GM08714 (cell line): ENCODE measurements around the gene S100A2.

Experiments used
- H3K4me3 ChIP-seq: fragments of 200-500 bp; sonication (Bioruptor generic); 2 replicates; pipeline ENCODE4 v1.5.1; 2014; ENCODE audit warnings: mild to moderate bottlenecking, low read length, inconsistent platforms
- ZNF274 ChIP-seq: IDR thresholded peaks from 2 replicates; pipeline ENCODE4 v1.6.1; 2012; ENCODE audit warnings: mild to moderate bottlenecking, low read depth, low read length

Gene S100A2

DNA sequence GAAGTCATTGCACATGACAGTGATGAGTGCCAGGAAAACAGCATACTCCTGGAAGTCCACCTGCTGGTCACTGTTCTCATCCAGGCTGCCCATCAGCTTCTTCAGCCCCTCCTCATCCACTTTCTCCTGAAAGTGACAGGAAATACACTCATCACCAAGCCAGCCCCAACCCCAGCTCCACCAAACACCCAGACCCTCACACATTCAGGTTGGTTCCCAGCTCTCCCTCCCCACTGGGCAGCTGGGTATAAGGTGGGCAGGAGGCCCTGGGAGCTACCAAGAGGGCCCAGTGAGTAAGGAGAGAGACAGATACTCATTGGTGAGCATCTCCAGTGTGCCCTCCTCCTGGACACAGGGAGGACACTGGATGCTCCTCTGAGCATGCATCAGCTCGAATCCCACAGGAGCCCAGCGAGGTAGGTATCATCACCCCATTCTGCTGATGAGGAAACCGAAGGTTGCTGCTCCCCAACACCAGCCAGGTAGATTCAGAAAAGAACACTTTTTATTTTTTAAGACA, 4.1 kb downstream of the S100A2 start:
- TF ChIP-seq ZNF274 = no peak
- no peak overlapping the region for H3K4me3 ChIP-seq

DNA sequence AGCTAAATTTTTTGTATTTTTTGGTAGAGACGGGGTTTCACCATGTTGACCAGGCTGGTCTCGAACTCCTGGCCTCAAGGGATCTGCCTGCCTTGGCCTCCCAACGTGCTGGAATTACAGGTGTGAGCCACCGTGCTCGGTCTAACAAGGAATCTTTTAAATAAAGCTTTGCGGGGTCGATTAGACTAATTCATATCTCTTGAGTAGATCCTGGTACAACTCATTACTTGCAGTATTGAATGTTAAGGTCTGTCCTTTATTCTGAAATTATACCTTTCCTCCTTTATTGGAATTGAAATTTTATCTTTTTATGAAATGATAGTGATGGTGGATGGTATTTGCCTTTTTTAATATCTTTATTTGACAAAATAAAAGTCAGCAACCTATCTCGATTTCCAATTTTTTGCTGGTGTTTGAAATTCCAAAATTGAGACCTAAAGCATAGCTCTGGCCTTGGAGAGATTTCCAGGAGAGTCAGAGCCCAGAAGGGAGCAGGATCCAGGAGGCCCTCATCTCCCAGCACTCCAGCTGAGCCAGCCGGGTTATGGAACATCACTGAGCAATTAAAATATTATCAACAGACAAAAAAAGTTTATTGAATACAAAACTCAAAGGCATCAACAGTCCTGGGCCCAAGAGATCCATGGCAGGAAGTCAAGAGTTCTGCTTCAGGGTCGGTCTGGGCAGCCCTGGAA, 4.7 kb downstream of the S100A2 start:
- H3K4me3 ChIP-seq = no peak overlapping the region
- no peak for TF ChIP-seq ZNF274

DNA sequence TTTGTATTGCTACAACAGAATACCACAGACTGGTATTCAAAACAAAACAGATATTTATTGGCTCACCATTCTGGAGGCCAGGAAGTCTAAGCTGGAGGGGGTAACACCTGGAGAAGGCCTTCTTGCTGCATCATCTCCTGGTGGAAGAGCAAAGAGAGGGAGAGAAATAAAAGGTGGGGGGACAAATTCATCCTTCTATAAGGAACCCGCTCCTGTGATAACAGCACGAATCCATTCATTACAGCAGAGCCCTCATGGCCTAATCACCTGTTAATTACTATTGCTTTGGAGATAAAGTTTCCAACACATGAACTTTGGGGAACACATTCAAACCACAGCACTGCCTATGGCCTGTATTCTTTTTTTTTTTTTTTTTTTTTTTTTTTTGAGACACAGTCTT, 5.4 kb downstream of the S100A2 start:
- no peak overlapping the region for H3K4me3 ChIP-seq
- TF ChIP-seq ZNF274 = no peak

DNA sequence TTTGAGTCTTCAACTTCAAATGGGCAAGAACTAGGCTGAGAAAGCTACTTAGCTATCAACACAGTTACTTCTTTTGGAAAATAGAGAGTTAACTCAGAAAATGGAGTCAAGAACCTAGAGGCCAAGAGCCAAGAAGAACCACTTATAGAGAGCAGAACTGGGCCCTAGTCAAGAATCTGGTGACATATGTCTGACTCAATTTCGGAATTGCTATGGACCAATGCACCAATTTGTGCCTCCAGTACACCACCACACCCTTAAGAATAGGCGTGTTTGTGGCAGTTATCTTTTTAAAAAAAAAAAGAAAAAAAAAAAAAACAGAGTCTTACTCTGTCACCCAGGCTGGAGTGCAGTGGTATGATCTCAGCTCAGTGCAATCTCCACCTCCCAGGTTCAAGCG, 7.8 kb downstream of the S100A2 start:
- no peak overlapping the region for H3K4me3 ChIP-seq
- TF ChIP-seq ZNF274 = no peak

DNA sequence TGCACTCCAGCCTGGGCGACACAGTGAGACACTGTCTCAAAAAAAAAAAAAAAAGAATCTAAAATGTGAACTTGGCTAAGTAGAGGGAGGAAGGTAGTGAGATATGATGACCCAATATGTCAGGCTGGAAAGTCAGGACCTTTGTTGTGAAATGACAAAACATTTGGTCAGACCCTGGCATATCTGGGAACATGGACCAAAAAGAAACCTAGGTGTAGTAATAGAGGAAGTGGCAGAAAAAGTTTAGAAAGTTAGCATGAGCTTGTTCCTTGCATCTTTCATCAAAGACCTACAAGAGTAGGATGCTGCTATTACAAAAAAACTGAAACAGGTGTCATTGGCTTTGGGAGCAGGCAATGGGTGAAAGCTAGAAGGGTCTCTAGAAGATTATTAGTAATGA, 9.3 kb downstream of the S100A2 start:
- no peak for TF ChIP-seq ZNF274
- H3K4me3 ChIP-seq = no peak overlapping the region

DNA sequence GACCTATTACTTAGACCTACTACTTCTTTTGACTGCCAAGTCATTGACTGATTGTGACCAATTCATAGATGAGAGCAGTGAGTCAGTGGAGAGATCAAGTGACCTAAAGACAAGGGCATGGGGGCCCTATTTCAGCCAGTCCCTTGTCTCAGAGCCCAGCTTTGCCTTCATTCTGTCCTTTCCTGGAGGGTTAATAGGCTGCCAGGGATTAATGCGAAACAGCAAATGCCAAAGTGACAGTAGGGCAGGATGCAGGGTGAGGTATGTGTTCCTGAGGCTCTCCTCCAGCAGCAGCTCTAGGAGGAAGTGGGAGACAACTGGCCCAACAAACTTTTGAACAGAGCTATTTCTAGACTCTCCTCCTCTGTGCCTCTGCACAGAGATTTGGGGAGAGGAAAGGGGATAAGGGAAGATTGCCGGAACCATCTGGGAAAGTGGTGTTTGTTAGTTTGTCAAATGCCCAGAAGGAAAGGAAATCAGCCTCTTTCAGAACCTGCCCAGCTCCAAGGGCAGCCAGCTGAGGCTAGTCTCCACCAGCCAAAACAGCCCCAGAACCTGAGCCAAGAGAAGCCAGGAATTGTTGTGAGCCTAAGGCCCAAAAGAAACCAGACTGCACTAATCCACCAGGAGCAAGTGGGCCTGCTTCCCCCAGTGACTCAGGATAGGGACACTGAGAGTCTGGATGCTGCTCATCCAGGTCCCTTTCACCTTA, 11.7 kb downstream of the S100A2 start:
- no peak overlapping the region for H3K4me3 ChIP-seq
- TF ChIP-seq ZNF274 = no peak

DNA sequence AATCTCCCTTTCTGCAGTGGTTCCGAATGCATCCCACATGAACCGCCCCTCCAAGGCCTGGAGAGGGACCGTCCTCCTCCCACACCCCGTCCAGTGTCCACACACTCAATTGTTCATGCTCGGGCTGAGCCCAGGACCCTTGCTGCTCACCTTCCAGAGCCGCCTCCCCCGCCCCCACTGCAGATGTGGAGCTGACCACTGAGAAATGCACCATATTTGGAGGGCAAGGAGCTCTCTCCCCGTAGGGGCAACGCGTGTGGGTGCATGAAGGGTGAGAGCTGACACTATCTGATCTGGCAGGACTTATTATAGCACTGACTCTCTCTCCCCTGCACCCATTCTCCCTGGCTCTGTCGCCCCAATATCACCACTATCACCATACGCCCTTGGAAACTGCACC, 12.5 kb downstream of the S100A2 start:
- TF ChIP-seq ZNF274 = no peak
- no peak overlapping the region for H3K4me3 ChIP-seq

DNA sequence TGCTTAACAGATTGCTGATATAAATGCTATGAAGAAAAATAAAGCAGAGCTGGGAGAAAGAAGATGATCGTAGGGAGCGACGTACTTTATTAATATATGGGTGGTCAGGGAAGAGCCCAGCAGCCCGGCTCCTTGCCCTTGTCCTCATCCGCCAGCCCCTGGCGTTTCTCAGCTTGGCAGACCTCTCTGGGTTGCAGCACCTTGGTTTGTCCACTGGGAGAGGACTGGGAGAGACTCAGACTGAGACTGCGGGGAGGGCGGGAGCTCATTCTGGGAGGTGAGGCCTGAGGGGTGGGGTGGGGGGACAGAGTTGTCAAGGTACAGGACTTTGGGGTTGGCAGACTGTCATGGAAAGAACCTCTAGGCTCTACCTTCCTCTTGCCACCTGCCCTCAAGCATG, 13.3 kb downstream of the S100A2 start:
- no peak overlapping the region for H3K4me3 ChIP-seq
- TF ChIP-seq ZNF274 = no peak

DNA sequence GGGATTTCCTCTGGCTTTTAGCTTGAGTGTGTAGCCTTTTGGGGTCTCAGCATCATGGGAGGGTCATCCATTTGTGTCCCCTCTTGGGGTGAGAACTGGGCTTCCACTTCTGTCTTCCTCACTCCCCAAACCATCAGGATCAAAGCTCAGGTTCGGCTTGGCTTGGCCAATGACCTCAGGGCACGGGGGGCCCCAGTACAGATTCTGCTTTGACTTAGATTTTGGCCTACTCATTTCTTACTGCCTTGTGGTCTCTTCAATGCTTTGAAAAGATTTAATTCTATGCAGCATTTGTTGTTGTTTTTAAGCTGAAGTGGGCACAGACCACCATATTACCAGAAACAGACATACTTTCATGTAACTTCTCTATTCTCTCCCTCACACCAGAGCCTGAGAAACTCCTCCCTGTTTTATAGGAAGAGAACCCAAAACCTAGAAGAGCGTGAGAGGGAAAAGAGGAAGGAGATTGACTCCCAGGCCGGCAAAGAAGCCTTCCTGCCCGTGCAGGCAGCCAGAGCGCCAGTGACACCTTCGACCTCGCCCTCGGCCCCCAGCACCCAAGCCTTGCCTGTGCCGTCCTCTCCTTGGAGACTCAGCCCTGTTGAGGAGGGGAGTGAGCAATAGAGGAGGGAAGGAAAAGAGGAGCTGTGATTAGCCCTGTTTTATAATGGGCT, 14.7 kb downstream of the S100A2 start:
- no peak overlapping the region for H3K4me3 ChIP-seq
- TF ChIP-seq ZNF274 = no peak

DNA sequence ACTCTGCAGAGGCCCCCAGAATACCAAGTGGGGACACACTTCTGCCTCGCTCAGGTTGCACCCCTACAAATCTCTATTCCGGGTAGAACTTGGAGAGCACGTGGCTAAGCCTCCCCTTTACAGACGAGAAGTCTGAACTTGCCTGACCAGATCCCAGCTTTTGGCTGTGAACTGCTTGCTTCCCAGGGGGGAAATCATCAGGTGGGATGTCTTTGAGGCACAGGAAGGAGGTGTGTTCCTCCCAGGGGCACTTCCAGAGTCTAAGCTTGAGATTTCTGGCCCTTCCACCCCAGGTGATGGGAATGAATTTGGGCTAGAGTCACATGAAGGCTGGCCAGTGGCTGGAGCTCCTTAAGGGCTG, 15.3 kb downstream of the S100A2 start:
- TF ChIP-seq ZNF274 = no peak
- H3K4me3 ChIP-seq = no peak overlapping the region

DNA sequence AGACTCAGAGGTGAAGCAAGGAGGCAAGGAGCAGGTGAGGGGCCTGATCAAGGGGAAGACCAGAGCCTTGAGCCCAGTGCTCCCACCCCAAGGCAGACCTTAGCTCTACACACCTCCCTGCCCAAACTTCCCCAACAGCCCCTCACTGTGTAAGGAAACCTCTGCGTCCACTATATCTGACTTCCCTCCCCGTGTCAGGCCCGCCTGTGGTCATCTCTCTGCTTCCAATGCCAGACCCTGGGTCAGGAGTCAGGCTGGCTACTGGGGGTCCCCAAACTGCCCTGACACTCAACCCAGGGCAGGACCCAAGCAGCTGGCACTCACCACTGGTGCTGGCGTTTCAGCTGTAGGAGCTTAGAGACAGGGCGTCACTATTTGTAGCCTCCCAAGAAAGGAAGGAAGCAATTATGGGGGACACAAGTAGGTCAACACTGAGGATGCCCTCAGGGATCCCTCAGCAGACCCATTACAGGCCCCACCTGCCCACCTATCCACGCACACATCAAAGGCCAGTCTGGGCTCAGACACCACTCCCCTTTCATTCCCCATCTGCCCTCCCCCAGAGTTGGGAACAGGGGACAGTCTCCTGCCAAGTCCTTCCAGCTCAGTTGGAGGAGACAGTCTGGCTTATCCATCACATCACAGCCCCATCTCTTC, 15.8 kb downstream of the S100A2 start:
- no peak for TF ChIP-seq ZNF274
- H3K4me3 ChIP-seq = no peak overlapping the region

DNA sequence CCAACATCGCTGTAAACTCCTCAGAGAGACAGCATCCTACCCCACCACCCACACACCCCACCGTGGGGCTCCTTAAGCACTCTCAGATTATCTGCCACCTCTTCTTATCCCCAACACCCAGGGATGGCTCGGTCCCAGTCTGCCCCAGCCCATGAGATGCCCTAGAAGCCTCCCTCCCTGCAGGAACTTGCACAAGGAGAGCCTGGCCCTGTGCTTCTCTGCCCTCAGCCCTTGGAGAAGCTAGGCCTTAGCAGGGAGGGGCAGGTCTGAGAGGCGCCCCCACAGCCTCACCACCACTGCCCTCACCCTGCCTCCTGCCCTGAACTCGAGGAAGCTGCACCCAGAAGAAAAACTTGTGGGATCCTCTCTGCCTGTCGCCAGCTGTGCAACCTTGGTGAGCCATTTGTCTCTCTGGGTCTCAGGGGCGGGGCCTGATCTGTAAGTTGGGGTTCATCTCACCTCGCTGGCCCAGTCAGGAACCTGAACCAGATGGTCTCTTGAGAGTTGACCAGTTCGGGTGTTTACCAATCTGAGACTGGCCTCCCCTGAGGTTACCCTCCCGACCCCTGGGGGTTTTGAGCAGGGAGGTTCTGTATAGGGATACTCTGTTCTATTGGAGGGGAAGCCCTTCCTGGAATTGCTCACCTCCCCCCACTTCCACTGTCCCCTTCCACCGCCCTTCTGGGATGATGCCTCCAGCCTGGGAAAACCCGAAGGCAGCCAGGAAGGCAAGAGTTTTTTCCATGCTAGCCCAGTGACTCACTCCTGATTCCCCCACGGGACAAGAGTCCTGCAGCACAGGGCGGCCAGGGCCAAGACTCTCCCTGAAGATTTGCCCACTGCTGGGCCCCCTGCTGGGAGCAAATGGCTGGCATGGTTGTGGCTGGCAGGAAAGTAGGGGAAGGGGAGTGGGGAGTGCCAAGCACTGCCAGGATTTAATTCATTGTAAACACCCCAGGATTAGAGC, 16.6 kb downstream of the S100A2 start, which contains the start of gene S100A3:
Gene S100A3, minus strand, starts transcription at position 537 of the 967 bp plus-strand sequence. CDS start 773 bp downstream, outside the sequence.
- TF ChIP-seq ZNF274 = no peak
- H3K4me3 ChIP-seq = no peak within 1 kb of the TSS

DNA sequence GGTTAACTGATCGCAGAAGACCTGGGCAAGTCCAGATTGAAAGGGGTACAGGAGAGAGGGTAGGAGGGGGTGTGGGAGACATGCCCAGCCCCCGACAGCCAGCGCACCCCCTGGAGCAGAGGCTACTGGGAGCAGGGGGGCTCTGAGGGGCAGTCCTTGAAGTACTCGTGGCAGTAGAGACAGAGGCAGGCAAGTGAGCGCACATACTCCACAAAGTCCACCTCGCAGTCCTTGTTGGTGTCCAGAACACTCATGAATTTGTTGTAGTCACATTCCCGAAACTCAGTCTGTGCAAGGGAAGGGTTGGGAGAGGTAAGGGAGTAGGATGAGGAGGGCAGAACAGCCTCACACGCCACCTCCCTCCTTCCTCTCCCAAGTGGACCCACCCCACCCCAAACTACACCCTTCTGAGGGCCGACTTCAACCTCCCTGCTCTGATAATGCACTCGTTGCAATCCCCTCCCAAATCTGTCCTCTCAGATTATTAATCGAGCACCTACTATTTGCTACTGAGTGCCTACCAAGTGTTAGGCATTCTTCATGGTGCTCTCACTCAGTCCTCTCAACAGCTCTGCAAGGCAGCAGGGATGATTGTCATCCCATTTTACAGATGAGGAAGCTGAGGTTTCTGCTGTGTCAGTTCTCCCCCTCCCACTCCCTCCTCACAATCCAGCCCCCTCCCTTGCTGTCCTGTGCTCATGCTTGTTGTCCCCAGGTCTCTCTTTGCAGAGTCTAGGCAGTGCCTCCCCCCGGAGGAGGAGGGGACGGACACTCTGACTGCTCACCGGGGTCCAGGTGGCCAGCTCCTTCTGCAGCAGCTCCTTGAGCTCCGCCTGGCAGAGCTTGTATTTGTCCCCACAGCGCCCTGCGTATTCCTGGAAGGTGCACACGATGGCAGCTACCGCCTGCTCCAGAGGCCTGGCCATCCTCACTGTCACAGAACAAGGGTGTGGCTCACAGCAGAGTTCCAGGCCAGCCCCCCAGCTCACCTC, 17.8 kb downstream of the S100A2 start:
- no peak for TF ChIP-seq ZNF274
- no peak overlapping the region for H3K4me3 ChIP-seq
